Left ventricle myocardium superior (tissue), 1 donor: ENCODE results near the gene CAPG. TPM values are rescaled to one million over a fixed set of nuclear protein-coding genes. Genes with fewer than 3 reads are reported as not detected.
A peak's percentile ranks its signal among the peaks of the same experiment; 100 is the strongest.

Source experiments
- ATAC-seq: fragments of 200-7000 bp; cut with Tn5 transposase; one replicate; pipeline ENCODE4 v1.9.1; 2020; ENCODE audit warnings: mild to moderate bottlenecking, moderate library complexity
- DNase-seq: peaks from one replicate; pipeline ENCODE4 v3.0.0-alpha.2; 2020
- intact Hi-C: fragments of 100-400 bp; cut with micrococcal nuclease; formaldehyde crosslinking; loops from one replicate; pipeline ENCODE4 v1.11.0; 2022
- long read RNA-seq: library from polyadenylated mRNA; unstranded; transcript quantifications from one replicate; pipeline ENCODE4 v2.0.0, GENCODE V29; 2021
- total RNA-seq: library from RNA; stranded (reverse); fragmentation: NEBNext Ultra II Directional; extraction: Animal tissue kit (Norgen Biotek cat#: 25700); gene quantifications from one replicate; pipeline ENCODE4 v1.2.1, GENCODE V29; 2021
- donor health status: DM: no; HTN: yes; CAD: no; lungs with severe emphysema.

The CAPG gene, protein sequence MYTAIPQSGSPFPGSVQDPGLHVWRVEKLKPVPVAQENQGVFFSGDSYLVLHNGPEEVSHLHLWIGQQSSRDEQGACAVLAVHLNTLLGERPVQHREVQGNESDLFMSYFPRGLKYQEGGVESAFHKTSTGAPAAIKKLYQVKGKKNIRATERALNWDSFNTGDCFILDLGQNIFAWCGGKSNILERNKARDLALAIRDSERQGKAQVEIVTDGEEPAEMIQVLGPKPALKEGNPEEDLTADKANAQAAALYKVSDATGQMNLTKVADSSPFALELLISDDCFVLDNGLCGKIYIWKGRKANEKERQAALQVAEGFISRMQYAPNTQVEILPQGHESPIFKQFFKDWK
- 6.1 TPM for total RNA-seq
- long read RNA-seq, partial matches to known transcripts, result 1 of 6 reads
- long read RNA-seq, other reads (novel, unspliced or antisense), result 0 of 6 reads

DNA sequence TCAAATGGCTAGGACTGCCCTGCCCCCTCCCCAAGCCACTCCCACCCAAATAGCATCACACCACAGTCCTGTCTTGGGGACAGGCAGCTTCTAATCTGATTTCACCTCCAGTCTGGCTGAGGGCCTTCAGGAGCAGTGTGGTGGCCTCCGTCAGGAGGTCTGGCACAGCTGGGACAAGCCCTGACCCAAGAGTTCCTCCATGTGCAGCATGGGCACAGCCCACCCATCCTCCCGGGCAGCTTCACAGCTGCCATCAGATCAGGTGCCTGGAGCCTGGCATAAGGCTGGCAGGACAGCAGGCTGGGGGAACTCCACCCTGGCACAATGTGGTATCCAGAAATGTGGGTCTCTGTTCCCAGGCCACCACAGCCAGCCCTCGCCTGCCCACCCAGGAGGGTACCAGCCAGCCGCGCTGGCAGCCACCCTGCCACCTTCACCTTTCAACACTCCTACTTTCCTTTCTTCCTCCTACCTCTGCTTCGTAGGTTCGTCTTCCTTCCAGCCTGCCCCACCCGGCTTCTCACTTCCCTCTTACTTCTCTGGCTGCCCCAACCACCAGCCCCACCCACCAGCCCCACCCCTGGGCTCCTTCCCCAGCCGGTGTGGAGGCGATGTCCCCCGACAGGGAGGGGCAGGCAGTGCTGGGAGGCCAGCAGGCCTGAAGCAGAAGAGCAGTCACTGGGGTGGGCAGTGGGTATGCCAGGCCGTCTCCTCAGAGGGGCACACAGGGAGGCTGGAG is at the start of gene CAPG:
CAPG (minus strand) TSS at position 522 of the 739 bp plus-strand sequence. CDS start 8,221 bp downstream, outside the sequence.
- peak; percentile 60 for DNase-seq
- ATAC-seq, result peak; percentile 32
- intact Hi-C loops, result no loop called here

DNA sequence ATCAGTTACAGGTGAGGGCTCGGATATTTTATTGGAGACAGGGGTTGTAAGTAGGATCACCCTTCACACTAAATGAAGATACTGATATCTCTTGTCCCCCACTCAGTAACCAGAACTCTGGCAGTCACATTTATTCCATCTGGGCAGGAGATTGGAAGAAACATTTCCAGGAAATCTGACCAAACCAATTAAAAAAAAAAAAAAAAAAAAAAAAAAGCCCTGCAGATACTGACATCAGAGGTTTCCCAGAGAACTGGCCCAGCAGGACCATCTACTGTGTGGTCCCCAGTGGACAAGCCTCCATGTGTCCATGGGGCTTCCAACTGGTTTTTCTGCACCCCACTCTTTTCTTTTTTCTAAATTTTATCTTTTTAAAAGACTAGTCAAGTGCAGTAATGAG is 49.6 kb upstream of the CAPG start:
- ATAC-seq (no peak), DNase-seq (no peak)
- intact Hi-C loops, result no loop called here

DNA sequence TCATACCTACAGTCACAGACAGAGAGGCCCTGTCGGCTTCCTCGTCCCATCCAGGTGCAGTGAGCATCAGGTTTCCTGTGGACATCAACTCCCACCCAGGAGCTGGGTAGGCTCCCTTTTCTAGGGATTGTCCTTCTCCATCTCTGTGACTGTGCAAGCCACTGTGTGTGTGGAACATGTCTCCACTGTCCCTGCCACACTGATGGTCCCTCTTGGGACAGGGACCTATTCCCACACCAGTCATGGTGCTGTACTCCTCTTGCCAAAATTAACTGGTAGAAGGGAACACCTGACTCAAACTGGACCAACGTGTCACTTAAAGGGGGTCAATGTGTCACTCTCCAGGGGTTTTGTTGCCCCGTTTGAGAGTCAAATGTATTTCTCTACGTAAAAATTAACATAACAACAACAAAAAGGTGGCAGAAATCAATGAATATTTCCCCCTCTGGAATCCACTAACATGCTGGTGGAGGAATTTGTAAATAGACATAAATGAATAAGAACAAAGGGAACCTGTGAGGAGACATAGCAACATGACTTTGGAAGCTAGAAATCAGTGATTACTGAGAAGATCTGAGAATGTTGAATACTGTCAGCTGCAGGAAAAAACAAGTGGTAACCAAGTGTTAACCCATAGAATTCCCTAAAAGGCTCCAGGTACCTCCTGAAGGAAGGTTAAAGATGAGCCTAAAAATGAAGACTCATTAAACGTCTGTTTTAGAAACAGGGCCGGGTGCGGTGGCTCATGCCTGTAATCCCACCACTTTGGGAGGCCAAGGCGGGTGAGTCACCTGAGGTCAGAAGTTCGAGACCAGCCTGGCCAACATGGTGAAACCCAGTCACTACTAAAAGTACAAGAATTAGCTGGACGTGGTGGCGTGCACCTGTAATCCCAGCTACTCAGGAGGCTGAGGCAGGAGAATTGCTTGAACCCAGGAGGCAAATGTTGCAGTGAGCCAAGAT is 48.7 kb upstream of the CAPG start:
- no peak for ATAC-seq
- intact Hi-C loops, result no loop called here

DNA sequence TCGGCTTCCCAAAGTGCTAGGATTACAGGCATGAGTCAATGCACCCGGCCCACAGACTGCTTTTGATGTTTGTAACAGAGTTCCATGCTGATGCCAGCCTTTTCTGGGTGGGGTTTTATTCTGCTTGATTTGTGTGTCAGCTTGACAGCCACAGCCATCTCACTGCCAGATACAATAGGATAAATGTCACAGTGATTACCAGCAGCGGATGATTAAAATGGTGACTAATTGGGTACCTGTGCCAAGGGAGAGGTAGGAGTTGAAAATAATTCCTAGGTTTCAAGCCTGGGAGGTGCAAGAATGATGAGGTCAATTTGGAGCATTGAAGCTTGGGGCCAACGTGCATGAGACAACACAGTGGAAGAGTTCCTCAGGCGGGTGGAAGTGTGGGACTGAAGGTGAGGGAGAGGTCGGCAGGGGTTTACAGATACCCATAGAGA is 47.7 kb upstream of the CAPG start:
- DNase-seq (no peak), ATAC-seq (no peak)
- intact Hi-C loops, result no loop called here

More for the DNA sequence above, 48.7 kb upstream of the CAPG start:
- no peak for DNase-seq

DNA sequence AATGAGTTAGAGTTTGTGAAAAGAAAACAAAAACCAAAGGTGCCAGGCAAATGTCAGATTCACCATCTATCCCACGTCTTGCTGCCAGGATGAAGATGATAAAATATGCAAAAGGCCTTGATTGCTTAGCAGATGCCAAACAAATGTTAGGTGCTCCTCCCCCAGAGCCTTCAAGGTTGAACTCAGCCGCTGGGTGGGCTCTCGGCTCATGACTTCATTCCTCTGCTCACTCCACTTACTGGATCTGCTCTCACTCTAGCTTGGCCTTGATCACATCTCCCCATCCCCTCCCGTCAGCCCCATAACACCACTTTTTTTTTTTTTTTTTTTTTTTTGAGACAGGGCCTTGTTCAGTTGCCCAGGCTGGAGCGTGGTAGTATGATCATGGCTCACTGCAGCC is 46.9 kb upstream of the CAPG start:
- DNase-seq, result no peak
- intact Hi-C loops, result no loop called here
- ATAC-seq, result no peak

DNA sequence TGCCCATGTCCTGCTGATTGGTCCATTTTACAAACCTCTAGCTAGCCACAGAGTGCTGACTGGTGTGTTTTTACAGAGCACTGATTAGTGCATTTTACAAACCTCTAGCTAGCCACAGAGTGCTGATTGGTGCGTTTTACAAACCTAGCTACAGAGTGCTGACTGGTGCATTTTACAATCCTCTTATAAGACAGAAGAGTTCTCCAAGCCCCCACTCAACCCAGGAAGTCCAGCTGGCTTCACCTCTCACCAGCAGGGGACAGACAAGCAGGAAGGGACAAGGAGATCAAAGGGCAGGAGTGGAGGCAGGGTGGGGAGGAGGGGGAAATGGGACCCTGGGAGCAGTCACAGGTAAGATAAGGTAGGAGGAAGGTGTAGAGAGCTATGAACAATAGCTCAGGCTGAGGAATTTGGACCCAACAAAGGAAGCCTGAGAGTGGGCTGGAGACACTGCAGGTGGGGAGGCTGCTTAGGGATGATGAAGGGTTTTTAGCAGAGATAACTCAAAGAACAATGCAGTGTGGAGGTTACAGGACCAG is 45.5 kb upstream of the CAPG start:
- no peak for ATAC-seq
- intact Hi-C loops, result no loop called here

DNA sequence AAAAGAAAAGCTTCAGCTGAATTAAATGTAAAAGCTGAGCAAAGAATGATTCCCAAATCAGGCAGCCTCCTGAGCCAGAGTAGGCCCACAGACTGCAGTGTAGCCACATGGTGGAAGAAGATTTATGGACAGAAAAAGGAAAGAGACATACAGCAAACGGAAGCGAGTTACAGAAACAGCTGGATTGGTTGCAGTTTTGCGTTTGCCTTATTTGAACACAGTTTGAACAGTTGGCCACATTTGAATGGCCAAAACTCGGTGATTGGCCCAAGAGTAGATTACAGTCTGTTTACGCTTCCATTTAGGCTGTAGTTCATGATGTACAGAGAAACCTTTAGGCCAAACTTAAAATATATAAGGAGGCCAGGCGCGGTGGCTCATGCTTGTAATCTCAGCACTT is 43.4 kb upstream of the CAPG start:
- ATAC-seq (no peak), DNase-seq (no peak)
- intact Hi-C loops, result no loop called here

More for the DNA sequence above, 45.5 kb upstream of the CAPG start:
- no peak for DNase-seq

DNA sequence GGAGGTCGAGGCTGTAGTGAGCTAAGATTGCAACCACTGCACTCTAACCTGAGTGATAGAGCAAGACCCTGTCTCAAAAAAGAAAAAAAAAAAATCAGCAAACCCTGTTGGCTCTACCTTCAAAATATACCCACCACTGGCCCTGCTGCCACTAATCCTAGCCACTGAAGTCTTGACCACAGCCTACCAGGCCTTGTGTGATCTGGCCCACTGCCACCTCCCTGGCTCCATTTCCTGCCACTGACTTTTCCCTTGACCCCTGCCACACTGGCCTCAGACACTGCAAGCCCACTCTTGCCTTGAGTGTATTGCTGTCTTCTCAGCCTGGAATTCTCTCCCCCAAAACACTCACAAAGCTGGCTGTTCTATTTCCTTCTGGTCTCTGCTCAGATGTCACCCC is 42.1 kb upstream of the CAPG start:
- DNase-seq (no peak), ATAC-seq (no peak)
- intact Hi-C loops, result no loop called here

DNA sequence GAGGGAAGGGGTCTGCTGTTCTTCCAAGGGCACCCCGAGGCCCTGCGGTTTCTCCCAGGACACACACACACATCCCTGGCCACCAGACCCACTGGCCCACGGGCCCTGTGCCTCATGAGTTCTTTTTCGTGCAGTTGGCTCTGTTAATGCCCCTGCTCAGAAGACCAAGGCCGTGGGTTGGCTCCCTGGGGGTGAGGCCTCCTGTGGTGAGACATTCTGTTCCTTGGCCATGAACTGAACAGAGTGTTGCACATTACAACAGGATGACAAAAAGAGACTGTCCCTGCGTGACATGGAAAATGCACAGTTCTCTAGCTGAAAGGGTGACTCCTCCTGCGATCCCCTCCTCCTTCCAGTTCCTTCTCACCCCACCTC is 39.0 kb upstream of the CAPG start:
- intact Hi-C loops, result no loop called here
- no peak for DNase-seq
- ATAC-seq, result no peak

DNA sequence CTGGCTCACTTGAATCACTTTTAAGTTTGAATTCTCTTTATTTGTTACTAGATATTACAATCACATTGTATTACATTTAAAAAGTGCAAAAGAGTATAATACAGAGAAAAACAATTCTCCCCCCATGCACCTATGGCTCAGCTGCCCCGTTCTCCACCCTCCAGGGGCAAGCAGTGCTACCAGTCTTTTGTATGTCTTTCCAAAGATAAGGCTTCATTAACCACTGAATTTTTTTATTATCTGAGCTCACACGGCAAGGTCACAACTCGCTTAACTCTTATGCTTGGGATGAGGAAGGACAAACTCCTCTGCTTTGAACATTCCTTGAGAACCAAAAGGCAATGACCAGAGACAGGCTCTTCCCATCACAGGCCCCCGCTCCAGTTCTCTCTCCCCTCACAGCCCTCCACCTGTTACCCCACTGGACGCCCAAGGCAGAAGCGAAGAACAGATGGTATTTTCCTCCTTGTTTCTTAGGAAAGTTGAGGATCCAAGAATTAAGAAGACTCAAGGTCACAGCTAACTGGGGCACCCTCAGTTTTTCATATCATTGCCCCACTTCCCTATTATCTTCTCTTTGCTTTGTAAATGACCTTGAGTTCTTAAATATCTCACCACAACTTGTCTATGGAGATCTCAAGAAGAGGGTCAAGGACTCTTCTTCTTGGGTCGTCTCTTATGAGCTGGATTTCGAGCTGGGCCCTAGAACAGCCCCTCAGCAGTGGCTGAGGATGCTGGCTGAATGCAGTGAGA is 38.5 kb upstream of the CAPG start:
- DNase-seq (no peak), ATAC-seq (no peak)
- intact Hi-C loops, result no loop called here

DNA sequence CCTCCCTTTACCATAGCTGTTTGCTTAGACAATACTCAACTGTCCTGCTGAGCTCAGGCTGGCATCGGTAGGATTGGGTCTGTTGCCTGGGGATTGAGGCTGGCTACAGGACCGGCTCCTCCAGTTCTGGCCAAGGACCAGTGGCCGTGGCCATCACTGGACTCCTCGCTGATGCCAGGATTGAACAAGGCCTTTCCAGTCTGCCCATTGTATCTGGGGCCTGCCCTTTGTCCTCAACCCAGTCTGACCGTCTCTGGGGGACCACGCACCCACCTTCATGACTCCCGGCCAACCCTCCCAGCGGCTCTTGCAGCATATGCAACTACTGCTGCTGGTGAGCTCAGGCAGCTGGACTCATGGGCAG is 37.0 kb upstream of the CAPG start:
- no peak for DNase-seq
- no peak for ATAC-seq
- intact Hi-C loops, result no loop called here

DNA sequence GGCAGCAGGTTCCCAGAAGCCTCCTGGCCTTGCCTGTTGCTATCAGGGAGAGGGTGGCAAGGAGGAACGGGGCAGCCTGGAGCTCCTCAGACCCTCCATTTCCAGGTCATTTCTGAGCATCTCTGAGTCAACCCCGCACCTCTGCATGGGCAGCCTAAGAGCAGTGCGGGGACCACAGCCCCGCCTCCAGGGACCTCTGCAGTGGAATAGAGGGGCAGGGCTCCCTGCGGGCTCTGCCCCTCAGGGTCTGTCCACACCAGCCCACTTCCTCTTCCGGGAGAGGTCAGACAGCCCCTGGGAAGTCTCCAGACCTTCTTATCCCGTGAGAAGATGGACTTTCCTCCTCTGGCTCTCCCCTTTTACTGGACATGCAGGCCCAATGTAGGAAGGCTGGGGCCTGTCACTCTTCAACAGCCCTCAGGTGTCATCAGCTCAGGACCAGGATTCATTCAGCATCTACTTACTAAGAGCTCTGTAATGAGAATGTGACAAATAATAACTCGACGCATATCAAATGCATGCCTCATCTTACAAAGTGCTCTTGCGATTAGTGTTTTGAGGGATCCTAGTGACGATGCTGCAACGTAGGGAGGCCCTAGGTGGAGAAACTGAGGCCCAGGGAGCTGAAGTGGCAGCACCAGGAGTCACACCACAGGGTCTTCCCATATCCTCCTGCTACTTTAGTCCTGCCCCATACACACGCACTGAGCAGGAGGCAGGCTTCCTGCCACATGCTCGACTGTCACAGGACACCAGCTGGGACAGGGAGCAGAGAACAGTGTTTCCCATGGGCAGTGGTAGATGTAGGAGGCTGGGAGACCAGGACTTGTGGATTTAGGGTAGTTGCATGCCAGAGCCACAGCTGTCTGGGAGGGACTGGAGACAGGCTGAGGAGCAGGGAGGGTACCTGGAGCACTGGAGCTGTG is 36.4 kb upstream of the CAPG start:
- intact Hi-C loops, result no loop called here
- ATAC-seq (peak; percentile 8), DNase-seq (no peak)

DNA sequence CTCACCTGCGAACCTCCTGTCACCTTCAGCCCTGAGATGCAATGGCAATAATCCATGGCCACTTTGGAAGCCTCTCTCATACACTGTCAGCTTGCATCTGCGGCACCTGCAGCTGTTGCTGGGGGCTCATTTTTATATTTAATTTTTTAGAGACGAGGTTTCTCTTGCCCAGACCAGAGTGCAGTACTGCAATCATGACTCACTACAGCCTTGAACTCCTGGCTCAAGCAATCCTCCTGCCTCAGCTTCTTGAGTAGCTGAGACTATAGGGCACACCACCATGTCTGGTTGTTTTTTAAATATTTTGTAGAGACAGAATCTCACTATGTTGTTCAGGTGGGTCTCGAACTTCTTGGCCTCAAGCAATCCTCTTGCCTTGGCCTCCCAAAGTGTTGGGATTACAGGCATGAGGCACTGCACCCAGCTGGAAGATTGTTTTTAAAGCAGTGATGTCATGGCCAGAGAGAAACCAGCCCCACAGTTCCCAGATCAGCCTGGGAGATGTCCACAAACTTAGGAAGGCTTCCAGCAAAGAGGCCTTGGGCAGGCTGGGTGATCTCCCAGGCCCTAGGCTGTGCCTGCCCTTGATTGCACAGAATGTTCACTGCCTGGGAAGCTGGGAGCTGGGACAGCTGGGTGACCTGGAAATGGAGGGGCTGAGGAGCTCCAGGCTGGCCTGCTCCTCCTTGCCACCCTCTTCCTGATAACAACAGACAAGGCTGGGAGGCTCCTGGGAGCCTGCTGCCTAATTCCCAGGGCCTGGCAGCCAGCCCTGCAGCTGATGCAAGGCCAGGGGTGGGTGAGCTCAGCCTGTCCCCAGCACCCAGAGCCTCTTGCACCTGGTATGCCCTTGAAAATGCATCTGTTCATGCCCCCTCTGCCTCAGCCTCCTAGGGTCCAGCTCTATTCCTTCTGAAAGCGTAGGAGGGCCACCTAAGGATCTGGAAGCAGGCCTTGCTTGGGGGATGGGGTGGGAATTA is 35.4 kb upstream of the CAPG start:
- peak; percentile 84 for ATAC-seq
- peak; percentile 68 for DNase-seq
- intact Hi-C loops, result no loop called here

DNA sequence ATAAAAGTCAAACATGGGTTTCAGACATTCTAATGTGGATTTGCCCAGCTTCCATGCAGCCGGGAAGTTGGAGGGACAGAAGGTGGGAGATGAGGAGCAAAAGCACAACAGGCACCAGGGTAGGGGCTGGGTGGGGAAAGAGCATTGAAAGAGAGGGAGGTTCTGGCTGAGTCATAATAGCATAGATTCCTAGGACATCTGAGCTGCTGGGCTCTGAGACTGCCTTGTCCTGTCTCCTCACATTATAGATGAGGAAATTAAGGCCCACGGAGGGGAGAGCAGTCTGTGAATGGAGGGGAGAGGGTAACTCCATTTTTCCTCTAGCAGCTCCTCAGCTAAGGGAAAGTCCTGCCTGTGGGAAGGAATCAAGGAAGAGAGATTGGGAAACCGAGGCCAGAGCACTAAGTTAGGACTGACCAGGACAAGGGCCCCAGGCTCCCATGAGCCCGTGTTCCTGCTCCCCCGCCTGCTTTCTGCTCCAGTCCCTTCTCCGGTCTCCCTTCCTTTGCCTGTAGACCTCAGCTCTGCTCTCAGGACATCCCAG is 34.5 kb upstream of the CAPG start:
- no peak for DNase-seq
- intact Hi-C loops, result no loop called here
- ATAC-seq, result no peak

DNA sequence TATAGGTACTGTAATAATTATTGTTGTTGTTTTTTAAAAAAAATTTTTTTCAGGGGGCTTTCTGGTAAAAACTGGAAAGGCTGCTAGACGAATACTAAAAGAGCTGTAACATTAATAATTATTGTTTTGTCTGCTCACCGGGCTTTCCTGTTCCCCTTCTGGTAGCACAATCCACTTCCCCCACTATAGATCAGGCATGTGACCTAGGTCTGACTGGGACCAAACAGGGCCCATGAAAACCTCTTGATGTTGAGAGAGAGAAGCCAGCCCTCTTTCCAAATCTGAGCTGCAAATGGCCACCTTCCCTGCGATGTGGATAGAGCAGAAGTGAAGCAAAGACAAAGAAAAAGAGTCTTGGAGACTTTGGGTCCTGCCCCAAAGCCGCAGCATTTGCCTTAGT is 31.7 kb upstream of the CAPG start:
- DNase-seq, result no peak
- no peak for ATAC-seq
- intact Hi-C loops, result no loop called here

DNA sequence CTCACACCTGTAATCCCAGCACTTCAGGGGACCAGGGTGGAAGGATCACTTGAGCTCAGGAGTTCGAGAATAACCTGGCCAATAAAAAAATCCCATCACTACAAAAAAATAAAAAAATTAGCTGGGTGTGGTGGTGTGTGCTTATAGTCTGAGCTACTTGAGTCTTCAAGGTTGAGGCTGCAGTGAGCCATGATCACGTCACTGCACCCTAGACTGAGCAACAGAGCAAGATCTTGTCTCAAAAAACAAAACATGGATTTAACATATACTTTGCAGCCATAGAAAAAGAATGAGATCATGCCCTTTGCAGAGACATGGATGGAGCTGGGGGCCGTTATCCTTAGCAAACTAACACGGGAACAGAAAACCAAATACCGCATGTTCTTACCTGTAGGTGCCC is 30.6 kb upstream of the CAPG start:
- DNase-seq, result no peak
- no peak for ATAC-seq
- intact Hi-C loops, result no loop called here
